OCI-LY7 (cell line): Measurements from ENCODE around the gene ROBO1.

Experiments
- CTCF ChIP-seq: fragments of 200-600 bp; sonication (generic); conservative IDR thresholded peaks from 2 replicates; pipeline ENCODE4 v1.5.1; 2014; ENCODE audit warnings: mild to moderate bottlenecking, antibody characterized with exemption, low read length, moderate library complexity, mixed read lengths
- EZH2phosphoT487 ChIP-seq: fragments of 200-600 bp; sonication (generic); IDR thresholded peaks from 2 replicates; pipeline ENCODE4 v1.6.1; 2018; ENCODE audit warnings: low read depth, borderline replicate concordance, mild to moderate bottlenecking, mixed run types, antibody characterized with exemption, low read length, moderate library complexity, mixed read lengths

DNA sequence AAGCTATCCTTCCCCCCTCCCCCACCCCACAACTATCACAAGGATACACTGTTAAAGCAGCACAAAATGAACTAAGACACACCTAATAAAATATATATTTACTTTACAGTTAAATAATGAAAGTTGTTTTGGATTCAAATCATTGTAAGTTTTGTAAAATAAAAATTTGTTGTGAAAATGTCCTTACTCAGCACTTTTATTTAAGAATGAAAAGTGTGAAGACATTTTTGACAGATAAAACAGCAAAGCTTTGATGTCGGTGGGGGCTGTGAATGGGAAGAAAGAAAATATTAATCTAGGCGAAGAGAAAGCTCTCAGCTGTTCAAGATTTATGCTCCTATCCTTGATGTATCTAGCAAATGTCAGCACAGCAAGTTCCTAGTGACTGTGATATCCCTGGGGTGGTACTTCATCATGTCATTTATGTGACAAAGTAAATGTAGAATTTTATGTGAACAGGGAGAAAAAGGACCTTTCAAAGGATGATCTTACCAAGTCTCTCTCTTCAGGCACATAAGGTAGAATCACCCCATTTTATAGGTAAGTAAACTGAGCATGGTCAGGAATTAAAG is 216.4 kb downstream of the ROBO1 start:
- no peak for TF ChIP-seq CTCF
- no peak for TF ChIP-seq EZH2phosphoT487
